AG10803 (cell line): ENCODE results near the gene LIPA.

Experiments
- DNase-seq: peaks from one replicate; pipeline ENCODE4 v3.0.0; 2010; ENCODE audit warnings: low read depth
- H3K4me3 ChIP-seq: 2 replicates; pipeline ENCODE4 v1.5.1; 2011; ENCODE audit warnings: mild to moderate bottlenecking, low read length, control low read depth
- TF ChIP-seq, protein P1 (sequence below): conservative IDR thresholded peaks from 2 replicates; pipeline ENCODE4 v1.5.1; 2011; ENCODE audit warnings: mild to moderate bottlenecking, low read length, control low read depth, inconsistent platforms

The LIPA gene

DNA sequence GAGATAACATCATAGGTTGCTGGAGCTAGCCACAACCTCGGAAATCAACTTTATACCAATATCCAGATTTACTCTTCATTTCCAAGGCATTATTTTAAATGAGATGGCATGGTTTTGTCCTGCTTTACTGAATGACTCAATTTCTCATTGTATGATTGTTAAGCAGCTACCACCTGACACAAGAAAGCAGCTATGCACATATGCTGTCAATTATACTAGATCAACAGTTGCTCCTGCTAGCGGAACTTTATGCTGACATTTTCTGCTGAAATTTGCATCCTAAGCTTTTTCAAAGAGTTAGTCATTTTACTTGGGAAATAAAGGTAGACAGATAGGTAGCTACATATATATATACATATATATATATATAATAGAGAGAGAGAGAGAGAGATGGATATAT lies 35.5 kb downstream of the LIPA start:
- TF ChIP-seq, protein P1, sequence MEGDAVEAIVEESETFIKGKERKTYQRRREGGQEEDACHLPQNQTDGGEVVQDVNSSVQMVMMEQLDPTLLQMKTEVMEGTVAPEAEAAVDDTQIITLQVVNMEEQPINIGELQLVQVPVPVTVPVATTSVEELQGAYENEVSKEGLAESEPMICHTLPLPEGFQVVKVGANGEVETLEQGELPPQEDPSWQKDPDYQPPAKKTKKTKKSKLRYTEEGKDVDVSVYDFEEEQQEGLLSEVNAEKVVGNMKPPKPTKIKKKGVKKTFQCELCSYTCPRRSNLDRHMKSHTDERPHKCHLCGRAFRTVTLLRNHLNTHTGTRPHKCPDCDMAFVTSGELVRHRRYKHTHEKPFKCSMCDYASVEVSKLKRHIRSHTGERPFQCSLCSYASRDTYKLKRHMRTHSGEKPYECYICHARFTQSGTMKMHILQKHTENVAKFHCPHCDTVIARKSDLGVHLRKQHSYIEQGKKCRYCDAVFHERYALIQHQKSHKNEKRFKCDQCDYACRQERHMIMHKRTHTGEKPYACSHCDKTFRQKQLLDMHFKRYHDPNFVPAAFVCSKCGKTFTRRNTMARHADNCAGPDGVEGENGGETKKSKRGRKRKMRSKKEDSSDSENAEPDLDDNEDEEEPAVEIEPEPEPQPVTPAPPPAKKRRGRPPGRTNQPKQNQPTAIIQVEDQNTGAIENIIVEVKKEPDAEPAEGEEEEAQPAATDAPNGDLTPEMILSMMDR = no peak
- DNase-seq = no peak
- no peak overlapping the region for H3K4me3 ChIP-seq

DNA sequence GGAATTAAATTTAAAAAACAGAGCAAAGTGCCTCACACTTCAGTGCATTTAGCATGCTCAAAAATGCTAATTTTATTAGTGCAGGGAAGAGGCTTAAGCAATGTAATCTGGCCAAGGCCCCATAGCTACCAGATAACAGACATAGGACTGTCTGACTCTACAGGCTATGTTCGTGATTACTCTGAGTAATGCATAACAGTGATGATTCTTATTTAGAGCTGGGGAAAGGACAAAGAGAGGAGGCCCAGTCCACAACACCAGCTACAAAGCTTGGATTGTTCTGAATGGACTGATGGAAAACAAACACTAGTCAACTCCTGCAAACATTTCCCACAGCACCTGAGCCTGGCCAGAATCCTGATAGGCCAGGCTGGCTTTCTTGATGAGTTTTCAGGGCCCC lies 36.1 kb downstream of the LIPA start:
- peak; percentile 63 for DNase-seq
- no peak overlapping the region for H3K4me3 ChIP-seq
- TF ChIP-seq, protein P1 = no peak

DNA sequence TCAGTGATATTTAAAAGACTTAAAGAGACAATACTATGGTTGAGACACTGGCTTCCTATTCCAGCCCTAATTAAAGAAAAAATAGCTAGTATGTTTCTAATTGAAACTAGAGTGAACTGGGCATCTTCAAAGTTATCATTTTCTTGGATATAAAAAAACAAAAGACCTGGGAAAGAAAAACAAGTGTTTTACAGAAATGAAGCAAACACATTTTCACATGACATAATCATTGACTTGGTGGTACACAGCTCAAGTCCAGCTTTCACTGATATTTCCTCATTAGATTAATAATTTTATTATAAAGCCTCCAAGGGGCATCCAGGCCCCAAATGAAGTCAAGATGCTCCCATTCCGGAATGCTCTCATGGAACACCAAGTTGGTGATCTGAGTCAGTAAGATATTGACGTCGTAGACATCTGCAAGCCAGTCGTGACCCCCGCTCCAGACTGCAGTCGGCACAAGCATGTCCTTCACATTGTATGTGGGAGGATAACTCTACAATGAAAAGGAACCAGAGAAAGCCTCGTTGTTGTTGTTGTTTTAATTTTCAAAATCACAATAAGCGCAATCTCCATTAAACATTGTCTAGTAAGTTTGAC lies 36.9 kb downstream of the LIPA start:
- DNase-seq = peak; percentile 48
- no peak overlapping the region for H3K4me3 ChIP-seq
- TF ChIP-seq, protein P1 = no peak

DNA sequence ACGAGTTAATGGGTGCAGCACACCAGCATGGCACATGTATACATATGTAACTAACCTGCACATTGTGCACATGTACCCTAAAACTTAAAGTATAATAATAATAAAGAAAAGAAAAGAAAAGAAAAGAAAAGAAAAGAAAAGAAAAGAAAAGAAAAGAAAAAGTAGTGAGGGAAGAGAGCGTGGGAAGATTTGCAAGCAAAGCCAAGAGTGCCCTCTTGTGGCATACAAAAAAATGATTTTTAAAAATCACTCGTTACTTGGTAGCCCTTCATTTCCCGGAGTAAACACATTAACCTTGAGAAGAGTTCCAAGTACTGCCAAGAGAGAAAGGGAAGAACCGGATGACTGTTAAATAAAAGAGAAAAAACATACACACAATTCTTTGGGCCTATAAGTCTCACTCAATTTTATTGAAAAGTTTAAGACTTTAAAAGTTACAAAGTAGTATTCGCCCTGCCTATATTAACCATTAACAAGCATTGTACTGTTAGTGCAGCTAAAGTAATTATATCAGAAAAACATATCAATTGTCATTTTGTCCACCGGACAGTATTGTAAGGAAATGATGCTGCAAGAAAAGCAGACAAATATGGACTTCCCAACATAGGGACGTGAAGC lies 38.3 kb downstream of the LIPA start:
- DNase-seq = peak; percentile 66
- TF ChIP-seq, protein P1 = peak; percentile 66

DNA sequence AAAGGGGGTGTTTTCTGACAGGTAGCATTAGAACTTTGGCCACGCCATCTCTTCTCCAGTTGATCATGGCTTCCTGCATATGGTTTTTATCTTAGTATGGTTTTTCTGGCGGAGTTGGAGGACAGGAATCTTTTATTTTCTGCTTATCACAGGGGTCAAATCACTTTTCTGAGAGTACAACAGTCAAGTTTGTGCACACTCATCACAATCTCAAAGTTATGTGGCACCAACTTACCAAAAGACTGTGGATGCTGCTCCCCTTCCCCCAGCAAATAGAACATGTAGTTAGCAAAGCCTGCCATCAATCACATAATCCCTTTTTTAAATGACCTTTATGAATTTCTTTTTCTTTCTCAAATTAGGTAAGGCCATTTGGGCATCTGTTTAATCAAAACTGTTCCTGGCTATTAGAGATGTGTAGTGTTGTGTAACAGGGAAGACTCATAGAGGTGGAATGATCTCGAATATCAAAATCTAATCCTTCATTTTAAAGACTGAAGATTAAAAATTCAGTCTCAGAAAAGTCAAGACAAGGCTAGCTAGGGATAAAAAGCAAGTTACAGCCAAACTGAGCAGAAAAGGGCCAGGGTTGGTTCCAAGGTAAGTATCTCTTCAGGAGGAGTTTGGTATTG lies 40.7 kb downstream of the LIPA start:
- no peak for DNase-seq
- TF ChIP-seq, protein P1 = no peak
- H3K4me3 ChIP-seq = no peak overlapping the region

More for the DNA sequence above, 38.3 kb downstream of the LIPA start:
- no peak overlapping the region for H3K4me3 ChIP-seq

DNA sequence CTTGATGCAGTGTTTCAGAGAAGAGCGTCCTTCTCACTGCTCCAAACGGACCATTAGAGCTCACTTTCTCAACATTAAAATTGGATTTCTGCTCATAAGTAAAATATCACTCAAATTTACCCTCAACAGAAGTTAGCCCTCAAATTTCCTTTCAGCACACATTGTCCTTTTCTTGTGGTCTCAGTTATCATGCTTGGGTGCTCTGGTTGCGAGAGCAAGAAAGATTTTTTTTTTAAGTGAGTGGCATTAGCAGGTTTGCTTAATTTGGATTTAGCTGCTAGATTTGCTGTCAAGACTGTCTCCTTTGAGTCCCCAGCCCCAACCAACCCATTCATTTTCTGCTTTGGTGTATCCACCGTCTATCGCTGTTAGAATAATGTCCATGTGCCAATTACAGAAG lies 41.9 kb downstream of the LIPA start:
- H3K4me3 ChIP-seq = no peak overlapping the region
- TF ChIP-seq, protein P1 = no peak
- no peak for DNase-seq
